ENCODE measurements around the gene BMP6.

BMP6 gene

GRCh38 chr6:7750197-7750596 lies 24.3 kb downstream of the BMP6 start:
- no peak for DNase-seq

GRCh38 chr6:7758456-7758855 lies 32.6 kb downstream of the BMP6 start:
- no peak for DNase-seq

GRCh38 chr6:7759320-7759719 lies 33.4 kb downstream of the BMP6 start:
- no peak for DNase-seq

GRCh38 chr6:7761051-7761450 lies 35.2 kb downstream of the BMP6 start:
- no peak for DNase-seq

GRCh38 chr6:7762760-7763159 lies 36.9 kb downstream of the BMP6 start:
- DNase-seq = no peak

- no peak for DNase-seq
Observed at GRCh38 chr6:7763881-7764280, 38.0 kb downstream of the BMP6 start.

GRCh38 chr6:7765575-7766325 lies 39.9 kb downstream of the BMP6 start:
- DNase-seq = no peak

- no peak for DNase-seq
Observed at GRCh38 chr6:7769702-7770101, 43.8 kb downstream of the BMP6 start.

- DNase-seq = no peak
Observed at GRCh38 chr6:7770111-7770510, 44.2 kb downstream of the BMP6 start.

GRCh38 chr6:7770601-7771000 lies 44.7 kb downstream of the BMP6 start:
- DNase-seq = no peak

- no peak for DNase-seq
Observed at GRCh38 chr6:7773322-7773721, 47.4 kb downstream of the BMP6 start.

GRCh38 chr6:7773914-7774313 lies 48.0 kb downstream of the BMP6 start:
- DNase-seq = no peak

- no peak for DNase-seq
Observed at GRCh38 chr6:7776509-7776908, 50.6 kb downstream of the BMP6 start.

GRCh38 chr6:7777074-7777473 lies 51.2 kb downstream of the BMP6 start:
- no peak for DNase-seq

GRCh38 chr6:7781240-7781639 lies 55.3 kb downstream of the BMP6 start:
- DNase-seq = no peak

GRCh38 chr6:7784248-7784647 lies 58.3 kb downstream of the BMP6 start:
- no peak for DNase-seq

- DNase-seq = no peak
Observed at GRCh38 chr6:7784706-7785105, 58.8 kb downstream of the BMP6 start.

- no peak for DNase-seq
Observed at GRCh38 chr6:7785243-7786035, 59.5 kb downstream of the BMP6 start.

GRCh38 chr6:7786214-7786661 lies 60.3 kb downstream of the BMP6 start:
- DNase-seq = no peak

GRCh38 chr6:7787137-7787608 lies 61.3 kb downstream of the BMP6 start:
- DNase-seq = no peak

GRCh38 chr6:7787731-7788130 lies 61.8 kb downstream of the BMP6 start:
- no peak for DNase-seq

- DNase-seq = no peak
Observed at GRCh38 chr6:7794509-7794908, 68.6 kb downstream of the BMP6 start.

- DNase-seq = no peak
Observed at GRCh38 chr6:7797386-7797785, 71.5 kb downstream of the BMP6 start.

GRCh38 chr6:7798751-7799150 lies 72.9 kb downstream of the BMP6 start:
- DNase-seq = no peak
